OCI-LY7 (cell line): ENCODE measurements around the gene PICALM. TPM values are rescaled to one million over a fixed set of nuclear protein-coding genes. Genes with fewer than 3 reads are reported as not detected.

Source experiments
- BruUV-seq: library from RNA; stranded (reverse); fragments of 400-500 nt; replicated peaks from 2 replicates; lab custom pipeline; 2021; lab: Mats Ljungman, UMichigan
- CTCF ChIA-PET: fragments of 300-600 bp; sonication (Branson Sonifier 250); formaldehyde crosslinking; loops from one replicate; lab custom pipeline; 2022; ENCODE audit warnings: antibody characterized with exemption; ENCODE audit not compliant: unreplicated experiment; lab: Charles Lee
- POLR2A ChIA-PET: fragments of 300-600 bp; sonication (Branson Sonifier 250); formaldehyde crosslinking; loops from one replicate; lab custom pipeline; 2022; ENCODE audit warnings: antibody characterized with exemption; lab: Charles Lee
- DNase-seq: peaks from one replicate; pipeline ENCODE4 v3.0.0-alpha.2; 2015; ENCODE audit warnings: low spot score
- H2AFZ ChIP-seq: fragments of 200-600 bp; sonication (generic), shearing (Covaris generic); 2 replicates; pipeline ENCODE4 v1.6.1; 2014; ENCODE audit warnings: mild to moderate bottlenecking, antibody characterized with exemption, low read length, moderate library complexity
- H3K27ac ChIP-seq: fragments of 200-600 bp; sonication (generic); 2 replicates; pipeline ENCODE4 v1.5.1; 2014; ENCODE audit warnings: mixed run types, low read depth, mild to moderate bottlenecking, moderate library complexity, low read length, inconsistent platforms; ENCODE audit not compliant: poor library complexity, severe bottlenecking
- H3K36me3 ChIP-seq: fragments of 200-600 bp; sonication (generic); 2 replicates; pipeline ENCODE4 v1.6.1; 2014; ENCODE audit warnings: mild to moderate bottlenecking, antibody characterized with exemption, low read length, moderate library complexity, mixed read lengths; ENCODE audit not compliant: insufficient read depth
- H3K4me1 ChIP-seq: fragments of 200-600 bp; sonication (generic); 2 replicates; pipeline ENCODE4 v1.5.1; 2014; ENCODE audit warnings: mild to moderate bottlenecking, low read length; ENCODE audit not compliant: insufficient read depth, poor library complexity, severe bottlenecking
- H3K4me2 ChIP-seq: fragments of 200-600 bp; sonication (generic); 2 replicates; pipeline ENCODE4 v1.6.1; 2014; ENCODE audit warnings: mild to moderate bottlenecking, low read length
- H3K4me3 ChIP-seq: fragments of 200-600 bp; sonication (generic); 2 replicates; pipeline ENCODE4 v1.5.1; 2014; ENCODE audit warnings: mild to moderate bottlenecking, low read depth, low read length; ENCODE audit not compliant: poor library complexity, severe bottlenecking
- H3K79me2 ChIP-seq: fragments of 200-600 bp; sonication (generic); 2 replicates; pipeline ENCODE4 v1.6.1; 2016; ENCODE audit warnings: low read depth, mild to moderate bottlenecking, low read length, moderate library complexity, mixed read lengths; ENCODE audit not compliant: insufficient read depth
- H3K9me2 ChIP-seq: fragments of 200-600 bp; sonication (generic); 2 replicates; pipeline ENCODE4 v1.6.1; 2016; ENCODE audit warnings: mild to moderate bottlenecking, low read length, mixed read lengths; ENCODE audit not compliant: insufficient read depth
- H3K9me3 ChIP-seq: fragments of 200-600 bp; sonication (generic); 2 replicates; pipeline ENCODE4 v1.6.1; 2014; ENCODE audit warnings: mild to moderate bottlenecking, mixed run types, low read length, mixed read lengths
- H4K20me1 ChIP-seq: fragments of 200-600 bp; sonication (generic); 2 replicates; pipeline ENCODE4 v1.6.1; 2014; ENCODE audit warnings: mild to moderate bottlenecking, antibody characterized with exemption, low read length, moderate library complexity, mixed read lengths; ENCODE audit not compliant: insufficient read depth
- EZH2phosphoT487 ChIP-seq: fragments of 200-600 bp; sonication (generic); IDR thresholded peaks from 2 replicates; pipeline ENCODE4 v1.6.1; 2018; ENCODE audit warnings: low read depth, borderline replicate concordance, mild to moderate bottlenecking, mixed run types, antibody characterized with exemption, low read length, moderate library complexity, mixed read lengths
- intact Hi-C: fragments of 100-400 bp; cut with micrococcal nuclease; formaldehyde crosslinking; loops from one replicate; pipeline ENCODE4 v1.10.0; 2022; ENCODE audit not compliant: unreplicated experiment
- total RNA-seq, 2 experiments: library from RNA; depleted of rRNA in 1 of 2; stranded (reverse); fragments of >200 nt in 1 of 2; shearing (Covaris generic) in 1 of 2; gene quantifications; 2 replicates each; pipeline ENCODE4 v1.2.3, GENCODE V29; 2014 to 2022
- TF ChIP-seq, protein P1 (sequence below): fragments of 200-600 bp; sonication (generic); conservative IDR thresholded peaks from 2 replicates; pipeline ENCODE4 v1.5.1; 2014; ENCODE audit warnings: mild to moderate bottlenecking, antibody characterized with exemption, low read length, moderate library complexity, mixed read lengths

PICALM gene
- total RNA-seq, 2 experiments from 2014 or later, result 77.9 to 108 TPM

DNA sequence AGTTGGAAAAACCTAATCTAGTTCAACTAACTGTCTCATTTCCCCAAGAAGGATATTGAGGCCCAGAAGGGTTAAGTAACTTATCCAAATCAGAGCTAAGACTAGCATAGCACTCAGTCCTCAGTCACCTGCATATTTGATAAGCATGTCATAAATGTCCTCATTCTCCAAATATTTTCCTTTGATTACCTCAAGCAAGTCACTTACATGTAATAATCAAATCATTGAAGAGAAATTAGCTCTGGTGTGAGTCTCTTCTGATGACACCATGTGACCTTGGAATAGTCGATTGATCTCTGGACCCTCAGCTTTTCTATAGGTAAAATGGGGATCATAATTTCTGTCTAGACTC, 48.8 kb upstream of the PICALM start:
- no peaks in the 10 kb centered on the region for H4K20me1 ChIP-seq
- BruUV-seq, result no TSS peak
- H3K79me2 ChIP-seq, result no peaks in the 10 kb centered on the region
- no peak for DNase-seq
- H3K27ac ChIP-seq, result no peak overlapping the region
- H3K4me1 ChIP-seq, result no peaks in the 10 kb centered on the region
- TF ChIP-seq EZH2phosphoT487, result no peak
- TF ChIP-seq, protein P1, sequence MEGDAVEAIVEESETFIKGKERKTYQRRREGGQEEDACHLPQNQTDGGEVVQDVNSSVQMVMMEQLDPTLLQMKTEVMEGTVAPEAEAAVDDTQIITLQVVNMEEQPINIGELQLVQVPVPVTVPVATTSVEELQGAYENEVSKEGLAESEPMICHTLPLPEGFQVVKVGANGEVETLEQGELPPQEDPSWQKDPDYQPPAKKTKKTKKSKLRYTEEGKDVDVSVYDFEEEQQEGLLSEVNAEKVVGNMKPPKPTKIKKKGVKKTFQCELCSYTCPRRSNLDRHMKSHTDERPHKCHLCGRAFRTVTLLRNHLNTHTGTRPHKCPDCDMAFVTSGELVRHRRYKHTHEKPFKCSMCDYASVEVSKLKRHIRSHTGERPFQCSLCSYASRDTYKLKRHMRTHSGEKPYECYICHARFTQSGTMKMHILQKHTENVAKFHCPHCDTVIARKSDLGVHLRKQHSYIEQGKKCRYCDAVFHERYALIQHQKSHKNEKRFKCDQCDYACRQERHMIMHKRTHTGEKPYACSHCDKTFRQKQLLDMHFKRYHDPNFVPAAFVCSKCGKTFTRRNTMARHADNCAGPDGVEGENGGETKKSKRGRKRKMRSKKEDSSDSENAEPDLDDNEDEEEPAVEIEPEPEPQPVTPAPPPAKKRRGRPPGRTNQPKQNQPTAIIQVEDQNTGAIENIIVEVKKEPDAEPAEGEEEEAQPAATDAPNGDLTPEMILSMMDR, result no peak
- POLR2A ChIA-PET, result interaction anchor here (1.0 kb wide), 1 partner anchor 28 kb away, joined by 3 read pairs; no protein-coding TSS in a partner anchor
- no peaks in the 10 kb centered on the region for H3K9me2 ChIP-seq
- H3K4me2 ChIP-seq, result no peak overlapping the region
- intact Hi-C loops, result no loop called here
- no peaks in the 10 kb centered on the region for H3K36me3 ChIP-seq
- H3K9me3 ChIP-seq, result no peaks in the 10 kb centered on the region
- no peak overlapping the region for H3K4me3 ChIP-seq
- CTCF ChIA-PET, result no interaction called here
- no peak overlapping the region for H2AFZ ChIP-seq

DNA sequence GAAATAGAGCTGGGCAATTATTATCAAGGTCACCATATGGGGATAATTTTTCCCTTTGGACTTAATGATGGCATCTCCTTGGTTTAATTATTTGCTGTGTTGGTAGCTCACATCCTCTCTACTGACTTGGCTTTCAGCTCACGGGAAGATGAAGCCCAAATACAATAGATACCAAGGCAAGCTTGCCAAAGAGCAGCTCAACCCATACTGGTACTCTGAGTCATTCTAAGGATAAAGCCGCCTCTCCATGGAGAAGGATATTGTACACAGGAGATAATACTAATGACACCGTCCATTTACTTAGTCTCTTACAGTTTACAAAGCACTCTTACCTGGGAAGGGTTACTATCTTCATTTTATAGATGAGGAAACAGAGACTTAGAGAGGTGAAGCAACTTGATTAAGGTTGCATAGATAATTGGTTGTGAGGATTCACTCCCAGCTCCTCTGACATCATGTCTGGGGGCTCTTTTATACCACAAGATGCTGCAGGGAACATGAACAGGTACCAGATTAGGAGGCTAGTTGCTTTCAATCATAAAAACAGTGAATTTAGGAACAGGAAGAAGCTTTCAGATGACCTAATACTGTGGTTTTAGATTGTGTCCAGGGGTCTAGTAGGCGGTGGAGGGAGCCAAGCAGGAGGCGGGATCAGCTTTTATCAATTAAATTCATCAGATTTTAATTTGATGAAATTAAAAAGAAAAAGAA, 48.3 kb upstream of the PICALM start:
- Histone ChIP-seq H3K9me3 (no peaks in the 10 kb centered on the region), H3K4me3 (no peak overlapping the region), H3K4me2 (no peak overlapping the region), H2AFZ (no peak overlapping the region), H3K4me1 (no peaks in the 10 kb centered on the region), H3K79me2 (no peaks in the 10 kb centered on the region), H3K27ac (no peak overlapping the region), H3K36me3 (no peaks in the 10 kb centered on the region), H4K20me1 (no peaks in the 10 kb centered on the region), H3K9me2 (no peaks in the 10 kb centered on the region)
- CTCF ChIA-PET, result no interaction called here
- no peak for TF ChIP-seq EZH2phosphoT487
- TF ChIP-seq, protein P1, result no peak
- no TSS peak for BruUV-seq
- DNase-seq, result no peak
- POLR2A ChIA-PET, result interaction anchor here (0.7 to 1.2 kb wide), 5 partner anchors 13 to 45 kb away, joined by 3 read pairs; no protein-coding TSS in a partner anchor
- intact Hi-C loops, result no loop called here

DNA sequence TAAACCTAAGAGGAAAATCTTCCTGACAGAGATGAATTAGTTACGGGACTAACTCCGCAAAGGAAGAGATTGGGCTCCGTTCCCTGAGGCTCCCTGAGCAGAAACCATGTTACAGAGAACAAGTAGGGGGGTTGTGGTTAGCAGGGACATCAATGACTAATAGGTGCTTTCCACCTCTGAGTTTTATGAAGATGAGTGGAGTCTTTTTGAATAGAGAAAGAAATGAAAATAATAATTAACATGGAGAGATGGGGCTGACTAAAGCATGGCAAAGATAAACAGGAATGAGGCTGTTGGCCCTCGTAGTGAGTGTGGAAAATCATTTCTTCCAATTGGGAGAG, 47.5 kb upstream of the PICALM start:
- Histone ChIP-seq H3K9me2 (no peaks in the 10 kb centered on the region), H3K9me3 (no peaks in the 10 kb centered on the region), H3K79me2 (no peaks in the 10 kb centered on the region), H3K4me2 (no peak overlapping the region), H3K4me1 (no peaks in the 10 kb centered on the region), H4K20me1 (no peaks in the 10 kb centered on the region), H2AFZ (no peak overlapping the region), H3K36me3 (no peaks in the 10 kb centered on the region), H3K4me3 (no peak overlapping the region), H3K27ac (no peak overlapping the region)
- ChIA-PET POLR2A (interaction anchor here (0.8 to 1.5 kb wide), 4 partner anchors 15 to 63 kb away, joined by 3 to 6 read pairs (median 3); no protein-coding TSS in a partner anchor), CTCF (no interaction called here)
- BruUV-seq, result no TSS peak
- DNase-seq, result no peak
- TF ChIP-seq EZH2phosphoT487, result no peak
- TF ChIP-seq, protein P1, result no peak
- intact Hi-C loops, result no loop called here
